ENCODE measurements around the gene C11orf58.

DNA sequence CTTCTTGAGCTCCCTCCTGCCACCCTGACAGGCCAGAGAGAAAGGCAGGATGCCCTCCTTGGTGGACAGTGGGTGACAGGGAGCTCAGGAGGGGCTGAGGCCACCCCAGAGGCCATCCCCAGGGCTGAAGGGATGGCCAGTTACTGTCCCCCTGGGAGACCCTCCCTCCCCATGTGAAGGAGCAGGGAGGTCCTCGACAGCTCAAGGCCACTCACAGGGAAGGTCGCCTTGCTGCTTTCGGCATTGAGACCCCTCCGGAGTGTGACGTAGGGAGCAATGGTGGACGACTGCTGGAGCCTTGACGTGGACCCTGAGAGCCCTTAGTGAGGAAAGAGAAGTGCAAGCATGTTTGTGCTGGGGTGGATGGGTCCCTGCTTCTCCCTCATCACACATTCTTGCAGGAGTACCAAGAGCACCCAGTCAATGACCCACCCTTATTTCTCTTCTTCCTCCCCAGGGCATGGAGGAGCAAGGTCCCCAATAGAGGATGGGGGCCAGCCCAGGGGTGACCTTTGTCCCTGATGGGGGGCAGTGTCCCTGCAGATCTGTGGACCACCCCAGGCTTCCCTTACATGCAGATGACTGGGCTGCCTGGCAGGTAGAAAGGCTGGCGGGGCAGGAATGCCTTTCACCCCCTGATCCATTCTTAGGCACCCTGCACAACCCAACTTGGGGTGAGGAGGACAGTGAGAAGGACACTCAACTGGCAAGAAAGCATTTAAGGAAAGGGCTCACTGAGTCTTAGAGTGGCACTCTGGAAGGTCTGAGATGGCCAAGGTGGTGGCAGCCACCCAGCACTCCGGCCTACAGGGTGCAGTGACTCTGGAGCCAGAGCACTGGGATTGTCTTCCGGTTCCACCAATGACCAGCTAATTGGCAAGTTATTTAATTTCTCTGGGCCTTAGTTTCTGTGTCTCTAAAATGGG is 51.4 kb downstream of the C11orf58 start:
- TF ChIP-seq SPI1 (IDR thresholded peaks at IDR 0.05; ENCODE audit: low read depth, low read length): no peak
- TF ChIP-seq POLR2A (IDR thresholded peaks at IDR 0.05; ENCODE audit: low read depth, low read length): no peak
- no peak for TF ChIP-seq POLR2AphosphoS5 (IDR thresholded peaks at IDR 0.05; ENCODE audit: low read depth, low read length)
- no peak for TF ChIP-seq TAF1 (IDR thresholded peaks at IDR 0.05; ENCODE audit: low read depth, low read length)
